CD1c-positive myeloid dendritic cell (primary cell): ENCODE results near the gene PHF3.
"Not testable (repeated sequence)": the region's sequence is repeated elsewhere in the genome, so short reads cannot be mapped to it uniquely, and the experiment has no call there.

ENCODE experiments used
- DNase-seq: peaks from one replicate; pipeline ENCODE4 v3.0.0-alpha.2; 2016; ENCODE audit errors: extremely low spot score

PHF3 gene

DNA sequence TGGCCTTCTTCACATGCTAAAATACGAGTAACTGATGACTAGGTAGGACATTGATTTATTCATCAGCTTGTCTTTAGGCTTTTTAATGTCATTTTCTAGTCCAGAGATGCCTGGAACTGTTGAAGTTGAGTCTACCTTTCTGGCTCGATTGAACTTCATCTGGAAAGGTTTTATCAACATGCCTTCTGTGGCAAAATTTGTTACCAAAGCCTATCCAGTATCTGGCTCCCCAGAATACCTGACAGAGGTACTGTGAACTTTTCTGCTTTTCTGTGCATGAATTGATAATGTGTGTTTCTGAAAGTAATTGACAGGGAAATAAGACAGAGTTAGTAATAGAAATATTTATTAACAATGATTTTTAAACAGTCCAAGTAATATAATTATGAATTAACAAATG lies 71.0 kb downstream of the PHF3 start:
- DNase-seq, result no peak

DNA sequence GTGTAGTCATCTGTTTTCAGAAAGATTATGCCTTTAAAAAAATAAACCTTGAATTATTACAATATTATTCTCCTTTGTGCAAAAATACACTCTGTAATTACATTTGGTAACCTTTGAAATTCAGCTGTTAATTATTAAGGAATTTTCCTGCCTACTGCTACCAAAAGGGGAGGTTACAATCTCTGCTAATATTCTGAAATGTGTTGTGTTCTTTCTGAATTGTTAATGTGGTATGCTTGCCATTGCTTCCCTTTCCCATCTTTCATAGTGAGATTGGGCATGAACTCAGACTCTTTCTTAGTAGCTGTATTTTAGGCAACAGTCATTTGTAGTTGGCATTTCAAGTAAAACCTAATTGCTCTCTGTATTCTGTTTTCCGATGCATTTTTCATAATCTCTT lies 73.0 kb downstream of the PHF3 start:
- no peak for DNase-seq

DNA sequence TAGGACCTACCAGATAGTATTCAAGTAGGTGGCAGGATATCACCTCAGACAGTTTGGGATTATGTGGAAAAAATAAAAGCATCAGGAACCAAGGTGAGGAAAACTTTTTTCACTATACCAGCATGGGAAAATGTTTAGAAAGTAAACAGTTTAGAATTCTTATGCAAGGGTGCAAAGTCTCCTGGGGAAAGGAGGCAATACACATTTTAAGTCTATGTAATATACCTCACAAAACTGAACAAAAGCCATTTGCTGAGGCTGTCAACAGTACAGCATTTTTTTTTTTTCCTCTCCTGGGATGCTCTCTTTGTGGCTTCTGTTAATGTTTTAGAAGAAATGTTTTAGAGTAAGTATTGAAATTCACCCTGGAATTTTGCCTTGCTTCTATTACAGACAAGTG lies 73.5 kb downstream of the PHF3 start:
- no peak for DNase-seq

DNA sequence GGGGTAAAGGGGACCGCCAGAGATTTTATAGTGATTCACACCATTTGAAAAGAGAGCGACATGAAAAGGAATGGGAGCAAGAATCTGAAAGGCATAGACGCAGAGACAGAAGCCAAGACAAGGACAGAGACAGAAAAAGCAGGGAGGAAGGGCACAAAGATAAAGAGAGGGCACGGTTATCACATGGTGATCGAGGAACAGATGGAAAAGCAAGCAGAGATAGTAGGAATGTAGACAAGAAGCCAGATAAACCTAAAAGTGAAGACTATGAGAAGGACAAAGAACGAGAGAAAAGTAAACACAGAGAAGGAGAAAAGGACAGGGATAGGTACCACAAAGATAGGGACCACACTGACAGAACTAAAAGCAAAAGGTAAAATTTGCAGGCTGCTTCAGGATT lies 77.7 kb downstream of the PHF3 start:
- no peak for DNase-seq

DNA sequence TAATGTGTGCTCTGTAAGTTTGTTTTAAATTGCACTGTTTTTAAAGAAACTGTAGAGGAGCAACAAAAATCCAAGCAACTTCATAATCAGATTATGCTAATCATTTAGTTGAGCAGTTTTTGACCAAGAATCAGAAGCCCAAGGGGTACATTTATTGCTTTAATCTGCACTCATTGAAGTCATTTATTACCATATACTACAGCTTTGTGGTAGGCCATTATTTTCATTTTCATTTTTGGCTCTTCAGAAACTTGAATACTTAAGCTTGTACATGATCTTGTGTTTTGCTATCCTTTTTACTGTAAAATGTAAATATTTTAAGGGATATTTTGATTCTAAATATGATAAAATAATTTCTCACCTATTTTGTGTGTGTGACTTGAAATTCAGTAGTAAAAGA lies 78.5 kb downstream of the PHF3 start:
- no peak for DNase-seq

- DNase-seq, result no peak
Observed at GRCh38 chr6:63716169-63716568, 80.6 kb downstream of the PHF3 start.

DNA sequence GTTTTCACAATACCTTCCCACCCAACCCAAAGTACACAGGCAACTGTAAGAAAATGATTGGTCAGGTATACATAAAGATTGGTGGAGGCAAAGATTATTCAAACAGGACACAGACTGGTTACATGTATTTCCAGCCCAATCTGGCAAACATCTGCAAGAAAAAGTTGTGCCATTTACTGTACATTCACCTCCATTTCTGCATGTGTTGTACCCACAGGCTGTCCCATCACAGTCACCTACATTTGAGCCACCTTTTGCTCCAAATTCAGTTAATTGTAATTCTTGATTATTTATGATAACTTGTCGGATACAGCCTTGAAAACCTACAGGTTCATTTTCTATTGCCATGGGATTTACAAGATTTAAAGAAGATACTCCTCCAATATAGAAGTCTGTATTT lies 85.6 kb downstream of the PHF3 start:
- DNase-seq, result no peak

GRCh38 chr6:63724721-63725120 lies 89.1 kb downstream of the PHF3 start:
- no peak for DNase-seq

DNA sequence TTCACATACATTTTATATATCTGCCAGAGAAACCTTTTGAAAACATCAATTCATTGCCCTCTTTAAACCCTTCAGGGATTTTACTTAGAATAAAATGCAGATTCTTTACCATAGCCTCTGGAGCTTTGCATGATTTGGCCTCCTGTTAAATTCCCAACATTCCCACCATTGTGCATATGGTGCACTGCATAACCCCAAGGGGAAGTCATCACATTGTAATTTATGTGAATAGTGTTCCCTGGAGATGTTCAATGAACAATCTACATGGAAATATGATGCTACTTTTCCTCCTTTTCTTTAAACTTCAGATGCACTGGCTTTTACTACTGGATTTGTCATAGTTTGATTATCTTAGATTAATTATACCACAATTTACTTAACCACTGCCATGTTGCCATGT lies 94.7 kb downstream of the PHF3 start:
- no peak for DNase-seq

DNA sequence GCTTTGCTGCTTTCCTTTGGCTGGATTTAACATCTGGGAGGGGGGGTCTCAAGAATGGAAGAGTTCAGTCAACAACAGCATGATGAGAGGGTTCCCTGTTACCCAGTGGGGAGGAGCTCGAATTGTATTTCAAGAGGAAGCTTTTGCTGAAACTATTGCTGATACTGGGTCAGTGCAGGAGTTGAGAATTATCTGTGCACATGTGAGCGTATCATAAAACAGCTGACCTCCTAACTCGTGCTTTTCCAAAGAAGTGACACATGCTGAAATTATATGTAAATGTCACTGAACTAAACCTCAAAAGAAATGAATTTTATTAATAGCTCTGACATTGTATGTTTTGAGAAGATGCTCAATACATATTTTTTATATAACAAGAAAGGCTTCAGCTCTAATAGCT lies 96.3 kb downstream of the PHF3 start:
- no peak for DNase-seq

DNA sequence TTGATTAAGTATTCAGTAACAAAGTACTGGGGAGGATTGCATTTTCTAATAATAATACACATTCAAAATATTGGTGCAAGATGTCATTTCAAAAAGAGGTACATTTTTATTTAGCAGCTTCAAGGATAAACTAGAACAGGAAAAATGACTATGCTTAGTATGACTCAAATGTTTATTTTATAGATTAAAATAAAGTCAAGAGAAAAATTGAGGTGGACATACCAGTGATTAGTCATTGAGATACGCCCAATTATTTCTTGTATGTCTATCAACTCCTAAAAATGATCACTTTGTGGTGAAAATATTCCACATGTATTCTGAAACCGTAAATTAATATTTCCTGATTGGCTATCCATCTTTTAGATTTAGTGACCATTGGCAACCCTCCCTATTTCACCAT lies 96.7 kb downstream of the PHF3 start:
- DNase-seq, result no peak

DNA sequence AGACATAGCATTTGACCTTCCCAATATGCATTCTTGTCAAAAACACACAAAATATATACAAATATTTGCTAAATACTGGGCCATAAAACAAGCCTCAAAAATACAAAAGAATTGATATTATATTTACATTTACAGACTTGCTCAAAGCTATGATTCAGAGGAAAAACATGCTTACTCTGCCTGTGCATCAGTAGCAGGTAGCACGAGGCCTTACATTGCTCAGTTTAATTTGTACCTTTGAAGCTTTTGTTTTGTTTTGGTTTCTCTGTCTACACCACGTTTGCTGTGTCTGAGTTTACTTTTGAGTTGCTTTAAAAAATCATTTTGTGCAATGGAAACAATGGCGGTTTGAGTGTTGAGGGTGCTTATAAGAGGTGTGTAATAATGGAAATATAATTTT lies 99.3 kb downstream of the PHF3 start:
- DNase-seq, result no peak

DNA sequence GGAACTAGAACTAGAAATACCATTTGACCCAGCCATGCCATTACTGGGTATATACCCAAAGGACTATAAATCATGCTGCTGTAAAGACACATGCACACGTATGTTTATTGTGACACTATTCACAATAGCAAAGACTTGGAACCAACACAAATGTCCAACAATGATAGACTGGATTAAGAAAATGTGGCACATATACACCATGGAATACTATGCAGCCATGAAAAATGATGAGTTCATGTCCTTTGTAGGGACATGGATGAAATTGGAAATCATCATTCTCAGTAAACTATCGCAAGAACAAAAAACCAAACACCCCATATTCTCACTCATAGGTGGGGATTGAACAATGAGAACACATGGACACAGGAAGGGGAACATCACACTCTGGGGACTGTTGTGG lies 102.6 kb downstream of the PHF3 start:
- DNase-seq, result not testable (repeated sequence)

DNA sequence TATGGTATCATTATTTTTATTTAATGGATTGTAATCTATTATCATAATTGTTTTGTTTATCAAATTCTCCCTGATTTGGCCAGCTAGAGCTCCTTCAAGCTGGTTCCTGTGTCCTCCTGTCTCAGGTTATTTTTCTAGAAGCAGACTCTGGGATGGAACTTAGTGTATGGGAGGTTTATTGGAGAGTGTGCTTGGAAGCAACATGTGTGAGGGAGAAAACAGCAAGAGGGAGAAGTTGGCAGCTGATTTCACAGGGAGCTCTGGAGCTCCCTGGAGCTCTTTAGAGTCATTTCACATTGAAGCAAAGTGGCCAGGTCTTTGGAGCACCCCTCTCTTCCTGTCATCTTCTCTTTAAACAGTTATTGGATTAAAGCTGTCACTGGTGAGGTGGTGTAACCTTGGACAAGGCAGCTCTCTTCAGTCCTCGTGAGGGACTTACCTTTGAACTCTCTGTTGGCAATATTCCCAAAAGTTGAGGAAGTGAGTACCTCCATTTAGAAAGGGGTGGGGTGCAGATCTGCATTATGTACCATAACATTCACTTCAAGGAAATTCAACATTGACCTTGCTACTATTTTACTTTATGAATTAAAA lies 103.6 kb downstream of the PHF3 start:
- no peak for DNase-seq

GRCh38 chr6:63740709-63741108 lies 105.1 kb downstream of the PHF3 start:
- DNase-seq, result no peak

DNA sequence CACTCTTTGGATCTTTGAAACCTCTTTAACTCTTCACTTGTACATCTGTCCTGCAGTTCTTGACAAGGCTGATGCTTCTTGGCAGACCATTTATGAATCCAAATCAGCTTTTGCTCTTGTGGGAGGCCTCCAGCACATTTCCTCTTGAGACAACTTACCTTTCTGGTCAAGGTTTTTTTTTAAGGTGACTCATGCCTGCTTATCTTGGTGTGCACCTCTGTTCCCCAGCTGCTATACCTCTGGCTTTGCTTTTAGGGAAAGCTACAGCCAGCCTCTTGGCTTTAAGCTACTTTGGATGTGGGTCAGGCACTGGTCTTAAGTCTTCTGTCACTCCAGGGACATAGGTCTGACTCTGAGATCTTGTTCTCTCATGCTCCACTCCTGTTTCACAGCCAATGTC lies 106.5 kb downstream of the PHF3 start:
- DNase-seq, result no peak

DNA sequence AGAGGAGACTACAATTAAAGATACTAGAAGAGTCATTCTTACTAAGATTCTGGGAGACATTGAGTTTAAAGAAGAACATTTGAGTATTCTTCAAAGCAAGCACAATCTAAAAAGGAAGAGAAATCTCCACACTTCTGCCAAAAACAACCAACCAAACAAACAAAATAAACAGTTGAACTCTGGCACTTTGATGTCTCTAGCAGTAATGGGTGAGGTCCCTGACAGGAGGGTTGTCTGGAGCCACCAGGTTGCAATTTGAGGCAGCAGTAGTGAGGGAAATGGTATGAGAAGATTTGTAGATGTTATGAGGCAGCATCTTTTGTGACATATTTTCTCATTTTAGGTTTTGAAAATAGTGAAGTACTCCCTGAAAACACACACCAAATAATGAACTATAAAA lies 108.1 kb downstream of the PHF3 start:
- no peak for DNase-seq

- no peak for DNase-seq
Observed at GRCh38 chr6:63744810-63745209, 109.2 kb downstream of the PHF3 start.

DNA sequence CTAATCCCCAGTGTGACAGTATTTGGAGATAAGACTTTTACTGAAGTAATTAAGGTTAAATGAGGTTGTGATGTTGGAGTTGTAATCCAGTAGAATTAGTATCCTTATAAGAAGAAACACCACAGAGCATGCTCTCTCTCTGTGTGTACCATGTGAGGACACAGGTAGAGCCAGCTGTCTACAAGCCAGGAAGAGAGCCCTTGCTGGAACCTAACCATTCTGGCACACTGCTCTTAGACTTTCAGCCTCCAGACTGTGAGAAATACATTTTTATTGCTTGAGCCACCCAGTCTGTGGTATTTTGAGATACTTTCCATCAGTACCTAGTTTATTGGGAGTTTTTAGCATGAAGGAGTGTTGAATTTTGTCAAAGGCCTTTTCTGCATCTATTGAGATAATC lies 110.2 kb downstream of the PHF3 start:
- DNase-seq, result no peak

DNA sequence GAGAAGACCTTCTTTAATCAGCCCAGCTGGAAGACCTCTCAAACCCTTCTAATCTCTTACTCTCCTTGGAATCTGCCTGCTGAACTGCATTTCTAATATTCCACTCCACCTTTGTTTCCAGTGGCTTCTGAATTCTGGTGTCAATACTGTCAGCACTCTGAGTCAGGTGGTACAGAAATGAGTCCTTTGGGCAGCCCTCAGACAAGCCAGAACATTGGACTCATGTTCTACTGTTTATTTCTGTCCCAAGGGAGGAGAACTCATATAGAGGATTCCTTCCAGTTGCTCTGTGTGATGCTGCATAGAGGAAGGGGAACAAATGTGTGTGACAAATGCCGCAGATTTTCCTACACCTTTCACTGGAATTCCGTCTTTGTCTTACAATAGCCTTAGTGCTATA lies 114.8 kb downstream of the PHF3 start:
- no peak for DNase-seq

GRCh38 chr6:63757275-63757674 lies 121.7 kb downstream of the PHF3 start:
- DNase-seq, result not testable (repeated sequence)

- no peak for DNase-seq
Observed at GRCh38 chr6:63757826-63758225, 122.2 kb downstream of the PHF3 start.

GRCh38 chr6:63759605-63760105 lies 124.1 kb downstream of the PHF3 start:
- no peak for DNase-seq

- no peak for DNase-seq
Observed at GRCh38 chr6:63760199-63760598, 124.6 kb downstream of the PHF3 start.
